NCI-H1436 treated with DMSO at 0.1 percent for 48 hours (cell line): Measurements from ENCODE around the gene SIX1.
A peak's percentile ranks its signal among the peaks of the same experiment; 100 is the strongest.

Experiments
- DNase-seq: peaks from one replicate; lab custom pipeline; 2025; lab: John Stamatoyannopoulos, UW

Gene SIX1

DNA sequence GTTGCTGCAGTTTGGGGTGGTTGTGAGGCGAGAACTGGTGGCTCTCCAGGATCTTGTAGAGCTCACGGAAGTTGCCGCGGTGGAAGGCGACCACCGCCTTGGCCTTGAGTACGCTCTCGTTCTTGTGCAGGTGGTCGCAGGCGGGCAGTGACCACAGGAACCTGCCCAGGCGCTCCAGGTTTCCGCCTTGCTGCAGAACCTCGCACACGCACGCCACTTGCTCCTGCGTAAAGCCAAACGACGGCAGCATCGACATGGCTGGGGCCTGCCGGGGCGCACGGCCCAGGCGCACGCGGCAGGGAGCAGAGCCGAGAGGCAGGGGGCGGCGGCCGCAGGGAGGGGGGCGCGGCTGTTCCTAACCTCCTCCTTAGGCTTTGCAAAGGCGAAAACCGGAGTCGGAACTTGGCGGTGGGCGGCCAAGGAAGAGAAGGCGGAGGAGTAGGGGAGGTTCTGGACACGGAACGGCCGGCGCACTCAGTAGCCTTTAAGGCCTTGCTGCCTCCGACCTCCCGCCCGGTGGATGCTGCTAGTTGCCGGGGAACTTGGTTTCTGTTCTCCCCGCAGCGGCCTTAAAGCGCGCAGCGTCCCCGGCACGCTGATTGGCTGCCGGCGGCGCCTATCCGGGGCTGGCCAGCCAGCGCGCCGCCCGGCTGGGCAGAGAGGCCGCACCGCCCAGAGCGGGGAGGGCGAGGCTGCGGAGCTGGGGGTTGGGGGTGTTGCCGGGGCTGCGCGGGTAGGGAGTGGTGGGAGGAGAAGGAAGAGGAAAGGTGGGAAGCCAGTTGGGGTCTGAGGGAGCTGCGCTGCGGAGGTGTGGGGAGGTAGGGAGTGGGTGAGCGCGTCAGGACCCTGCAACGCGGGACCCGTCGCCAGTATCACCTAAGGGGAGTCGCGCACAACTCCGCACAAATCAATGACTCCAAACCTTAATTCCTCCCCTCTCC, at the start of gene SIX1:
SIX1 (minus strand) TSS at position 544 of the 941 bp plus-strand sequence; CDS start at position 256, 288 bp downstream.
- peak; percentile 41 for DNase-seq

DNA sequence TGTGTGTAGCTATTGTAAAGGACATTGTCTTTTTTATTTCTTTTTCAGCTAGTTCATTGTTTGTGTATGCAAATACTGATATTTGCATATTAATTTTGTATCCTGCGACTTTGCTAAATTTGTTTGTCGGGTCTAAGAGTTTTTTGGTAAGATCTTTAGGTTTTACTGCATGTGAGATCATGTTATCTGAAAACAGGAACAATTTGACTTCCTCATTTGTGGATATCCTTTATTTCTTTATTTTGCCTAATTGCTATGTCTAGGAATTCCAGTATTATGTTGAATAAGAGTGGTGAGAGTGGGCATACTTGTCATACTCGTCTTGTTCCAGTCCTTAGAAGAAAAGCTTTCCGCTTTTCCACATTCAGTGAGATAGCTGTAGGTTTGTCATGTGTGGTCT, 46.0 kb upstream of the SIX1 start:
- no peak for DNase-seq

- no peak for DNase-seq
Measured at GRCh38 chr14:60691383-60692113, 42.3 kb upstream of the SIX1 start.

DNA sequence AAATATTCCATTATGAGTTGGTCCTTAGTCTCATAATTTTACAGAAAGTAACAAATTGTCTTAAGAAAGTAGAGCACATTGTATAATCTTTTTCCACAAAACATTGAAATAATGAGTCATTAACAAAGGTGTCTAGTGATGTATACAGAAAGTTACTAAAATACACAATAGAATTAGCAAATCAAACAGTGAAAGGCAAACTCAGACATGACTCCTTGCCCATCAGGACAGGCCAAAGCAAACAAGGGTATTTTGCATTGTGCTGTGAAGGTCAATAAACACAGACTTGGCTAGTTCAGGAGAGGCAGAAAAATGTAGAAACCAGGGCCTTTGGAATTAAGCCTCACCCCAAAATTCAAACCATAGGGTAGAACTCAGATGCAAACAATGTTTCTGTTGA, 37.6 kb upstream of the SIX1 start:
- DNase-seq = no peak

DNA sequence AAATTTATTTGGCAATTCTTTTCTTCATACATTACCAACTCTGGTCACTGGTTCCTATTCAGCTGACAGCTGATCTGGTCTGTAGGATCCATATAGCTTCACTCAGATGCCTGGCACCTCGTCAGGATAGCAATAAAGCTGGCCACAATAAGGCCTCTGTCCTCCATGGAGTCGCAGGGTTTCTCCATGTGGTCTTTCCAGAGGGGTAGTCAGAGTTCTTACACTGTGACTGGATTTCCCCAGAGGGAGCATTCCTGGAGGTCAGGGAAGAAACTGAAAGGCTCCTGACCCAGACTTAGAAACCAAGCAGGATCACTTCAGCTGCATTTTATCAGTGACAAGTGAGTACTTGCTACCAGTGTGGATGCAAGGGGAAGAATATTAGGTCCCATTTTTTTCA, 34.9 kb upstream of the SIX1 start:
- DNase-seq = no peak

- DNase-seq = no peak
Measured at GRCh38 chr14:60681271-60681670, 32.0 kb upstream of the SIX1 start.

- DNase-seq = no peak
Measured at GRCh38 chr14:60680511-60680910, 31.2 kb upstream of the SIX1 start.

DNA sequence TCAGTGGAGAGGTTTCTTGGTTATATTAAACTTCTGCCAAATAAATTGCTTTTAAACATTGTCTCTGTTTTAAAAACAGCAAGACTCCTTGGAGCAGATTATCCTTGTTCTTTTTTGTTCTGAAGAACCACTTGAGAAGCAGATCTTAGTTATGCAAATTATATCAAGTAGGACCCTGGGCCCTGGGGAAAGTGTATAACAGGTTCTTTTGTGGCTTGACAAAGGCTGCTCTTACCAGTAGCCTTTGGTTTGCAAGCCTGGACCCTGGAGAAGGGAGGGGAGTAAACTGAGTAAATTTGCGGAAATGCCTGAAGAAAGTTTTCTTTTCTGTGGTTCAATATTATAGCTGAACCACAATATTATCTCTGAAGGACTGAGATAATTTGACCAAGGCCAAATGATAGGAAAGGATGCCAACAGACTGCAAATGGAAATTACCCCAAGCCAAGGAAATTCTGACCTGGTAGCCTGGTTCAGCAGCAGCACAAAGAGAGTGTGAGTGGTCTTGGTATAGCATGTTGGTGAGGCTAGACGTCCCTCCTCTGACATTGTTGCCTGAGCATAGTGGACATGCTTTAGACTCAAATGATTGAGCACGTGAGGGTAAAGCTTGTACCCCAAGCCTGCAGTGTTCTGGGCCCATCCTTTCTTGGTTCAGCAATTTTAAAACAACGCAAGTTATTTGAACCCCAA, 30.4 kb upstream of the SIX1 start:
- DNase-seq = no peak

DNA sequence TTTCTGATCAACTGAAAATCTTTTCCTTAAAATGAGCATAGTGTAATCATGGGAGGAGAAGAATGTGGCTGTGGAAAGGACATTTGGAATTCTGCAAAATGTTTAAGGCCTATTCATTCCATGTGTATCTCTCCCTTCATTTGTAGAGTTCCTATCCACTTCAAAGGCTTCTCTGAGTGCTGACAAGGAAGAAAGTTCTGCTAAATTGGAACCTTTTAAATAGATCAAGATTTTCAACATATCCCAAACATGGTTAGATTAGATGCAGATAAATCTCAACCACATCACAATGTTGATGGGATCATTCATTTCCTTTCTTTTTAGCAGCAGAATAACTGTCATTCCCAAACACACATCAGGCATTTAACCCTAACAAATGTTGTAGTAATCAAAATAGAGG, 28.4 kb upstream of the SIX1 start:
- DNase-seq = no peak

GRCh38 chr14:60670989-60671388, 21.7 kb upstream of the SIX1 start:
- no peak for DNase-seq

- DNase-seq = no peak
Measured at GRCh38 chr14:60668431-60669112, 19.3 kb upstream of the SIX1 start.

- DNase-seq = no peak
Measured at GRCh38 chr14:60665177-60665550, 15.9 kb upstream of the SIX1 start.

GRCh38 chr14:60662982-60663381, 13.7 kb upstream of the SIX1 start:
- no peak for DNase-seq

GRCh38 chr14:60661721-60662120, 12.4 kb upstream of the SIX1 start:
- DNase-seq = no peak

DNA sequence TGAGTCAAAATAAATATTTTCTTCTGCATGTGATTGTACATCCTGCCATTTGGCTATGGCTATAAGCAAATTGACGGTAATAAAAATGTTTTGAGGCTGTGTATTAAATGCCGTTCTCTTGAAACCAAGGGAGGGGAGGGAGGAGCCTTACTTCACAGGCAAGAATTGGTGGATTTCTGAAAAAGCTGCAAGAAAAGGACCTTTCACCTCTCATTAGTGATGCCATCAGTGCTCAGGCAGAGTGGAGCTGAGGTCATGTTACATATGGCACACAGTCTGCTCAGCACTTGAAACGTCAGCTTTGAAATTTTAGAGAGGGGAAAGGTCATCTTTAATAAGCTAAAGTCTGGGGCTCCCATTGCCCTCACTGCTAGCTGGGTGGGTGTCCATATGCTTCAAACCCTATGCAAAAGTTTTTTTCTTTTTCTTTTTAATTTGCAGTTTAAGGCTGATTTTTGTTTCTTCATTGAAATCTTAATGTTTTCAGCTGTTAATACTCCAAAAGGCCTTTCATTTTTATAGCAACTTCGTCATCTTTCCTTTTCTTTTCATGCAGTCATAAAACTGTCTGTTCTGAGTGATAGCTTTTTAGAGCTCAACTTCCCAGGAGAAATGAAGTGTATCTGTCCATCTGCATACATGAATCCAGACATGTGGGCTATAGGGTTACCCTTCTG, 9.8 kb upstream of the SIX1 start:
- no peak for DNase-seq

DNA sequence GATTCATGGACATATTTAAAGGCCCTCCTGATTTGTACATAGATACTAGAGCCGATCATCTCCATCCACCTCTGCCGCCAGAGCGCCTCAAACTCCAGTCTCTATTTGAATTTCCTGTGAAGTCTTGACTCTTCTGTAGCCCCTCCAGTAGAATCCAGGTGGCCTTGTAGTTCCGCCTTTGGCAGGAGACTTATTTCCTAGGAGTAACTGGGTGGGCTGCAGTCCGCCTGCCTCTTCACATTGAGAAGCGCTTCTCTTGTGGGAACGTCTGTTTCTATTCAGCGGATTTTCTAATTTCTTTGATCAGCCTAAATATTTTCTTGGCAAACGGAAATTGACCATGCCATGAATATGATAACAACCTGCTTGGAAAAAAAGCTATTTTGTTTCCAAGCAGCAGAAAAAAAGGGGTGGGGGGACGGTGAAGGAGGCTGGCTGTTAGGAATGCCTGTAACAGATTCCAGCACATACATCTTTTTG, 9.0 kb upstream of the SIX1 start:
- no peak for DNase-seq

- no peak for DNase-seq
Measured at GRCh38 chr14:60657456-60658210, 8.4 kb upstream of the SIX1 start.

DNA sequence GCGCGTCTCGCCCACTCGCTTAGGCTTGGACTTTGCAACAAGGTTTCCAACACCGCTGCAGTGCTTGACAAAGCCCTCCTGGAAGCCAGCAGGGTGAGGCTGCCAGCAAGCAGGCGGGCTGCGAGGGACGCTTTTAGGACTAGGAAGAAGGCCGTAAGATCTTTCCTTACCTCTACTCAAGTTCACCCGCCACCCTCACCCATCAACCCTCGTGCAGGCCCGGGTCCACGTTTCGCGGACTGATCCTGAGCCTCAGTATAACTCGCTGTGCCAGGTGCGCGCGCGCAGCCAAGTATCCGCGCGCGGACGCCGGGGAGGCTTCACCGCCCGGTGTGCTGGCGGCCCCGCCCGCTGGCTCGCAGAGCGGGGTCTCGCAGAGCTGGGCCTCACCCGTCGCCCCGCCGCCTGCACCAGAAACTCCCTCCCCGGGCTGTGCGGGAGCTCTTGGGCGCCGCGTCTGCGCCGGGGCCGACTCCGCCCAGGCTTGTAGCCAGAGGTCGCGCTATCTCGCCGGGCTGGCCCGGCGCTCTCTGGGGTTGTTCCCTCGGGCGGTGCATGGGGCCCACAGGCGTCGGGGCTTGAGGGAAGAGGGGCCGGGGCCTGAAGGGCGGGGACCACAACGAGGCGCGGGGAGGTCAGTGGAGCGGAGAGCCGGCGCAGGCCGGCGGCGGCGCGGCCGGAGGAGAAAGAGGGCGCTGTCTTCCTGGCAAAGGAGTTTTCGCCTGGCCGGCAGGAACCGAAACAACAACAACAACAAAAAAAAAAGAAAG, 7.6 kb upstream of the SIX1 start:
- DNase-seq = no peak

DNA sequence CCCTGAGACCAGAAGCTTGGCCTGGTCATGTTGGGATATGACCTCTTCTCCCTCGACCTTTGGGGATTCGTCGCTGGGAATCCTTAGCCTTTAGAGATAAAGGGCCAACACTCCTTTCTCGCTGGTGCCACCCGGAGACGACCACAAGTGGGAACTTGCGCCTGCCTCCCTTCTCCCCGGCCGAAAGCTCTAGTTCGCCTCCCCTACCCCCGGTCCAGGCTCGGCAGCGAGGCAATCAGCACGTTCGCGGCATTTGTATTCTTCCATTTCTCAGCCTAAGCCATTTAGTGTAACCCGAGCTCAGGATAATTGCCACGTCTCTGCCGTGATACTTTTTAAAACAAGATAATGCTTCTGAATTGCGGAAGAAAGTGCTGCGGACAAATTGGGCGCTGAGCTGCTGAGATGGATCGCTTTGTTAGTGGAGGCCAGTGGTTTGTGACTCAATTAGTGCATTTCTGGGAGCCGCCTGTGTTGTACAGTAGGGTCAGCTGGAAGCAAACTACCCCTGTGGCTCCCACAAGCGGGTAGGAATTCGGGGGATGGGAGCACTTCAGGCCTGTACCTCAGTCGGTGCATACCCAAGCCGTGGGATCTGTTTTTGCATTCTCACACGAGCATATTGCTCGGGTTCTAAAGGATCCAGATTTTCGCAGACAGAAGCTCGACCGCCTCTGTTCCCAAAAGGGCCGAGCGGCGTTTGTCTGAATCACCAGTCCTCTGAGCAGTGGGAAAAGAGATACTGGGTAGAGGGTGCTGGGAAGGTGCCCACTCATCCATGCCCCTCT, 6.8 kb upstream of the SIX1 start:
- DNase-seq = peak; percentile 56
